HEK293T (cell line): ENCODE measurements around the gene BPGM.

Experiments used
- CTCF ChIA-PET: fragments of 350-600 bp; formaldehyde crosslinking; extraction: SDS; loops from one replicate; lab custom pipeline; 2021; ENCODE audit warnings: antibody characterized with exemption, inconsistent platforms; lab: Yijun Ruan, JAX
- POLR2A ChIA-PET: fragments of 350-600 bp; formaldehyde crosslinking; extraction: SDS; loops from one replicate; lab custom pipeline; 2020; ENCODE audit warnings: antibody characterized with exemption, inconsistent platforms; lab: Yijun Ruan, JAX
- DNase-seq: peaks from one replicate; pipeline ENCODE4 v3.0.0; 2012; ENCODE audit warnings: mixed read lengths; ENCODE audit errors: extremely low spot score
- ARNT ChIP-seq: fragments of 450-650 bp; IDR thresholded peaks from 2 replicates; pipeline ENCODE4 v1.6.1; 2017; ENCODE audit warnings: mild to moderate bottlenecking
- BHLHE40 ChIP-seq: fragments of 450-650 bp; IDR thresholded peaks from 2 replicates; pipeline ENCODE4 v1.6.1; 2016; ENCODE audit warnings: mild to moderate bottlenecking, moderate library complexity, borderline replicate concordance
- CTBP1 ChIP-seq: fragments of 450-650 bp; IDR thresholded peaks from 2 replicates; pipeline ENCODE4 v1.6.1; 2016; ENCODE audit warnings: borderline replicate concordance
- ELF4 ChIP-seq: fragments of 450-650 bp; IDR thresholded peaks from 2 replicates; pipeline ENCODE4 v1.6.1; 2017; ENCODE audit warnings: antibody characterized with exemption
- FOXA1 ChIP-seq: fragments of 450-650 bp; IDR thresholded peaks from 2 replicates; pipeline ENCODE4 v1.6.1; 2016; ENCODE audit warnings: mild to moderate bottlenecking
- FOXK2 ChIP-seq: fragments of 450-650 bp; IDR thresholded peaks from 2 replicates; pipeline ENCODE4 v1.6.1; 2016; ENCODE audit warnings: mild to moderate bottlenecking
- FOXM1 ChIP-seq: fragments of 450-650 bp; IDR thresholded peaks from 2 replicates; pipeline ENCODE4 v1.6.1; 2017; ENCODE audit warnings: mild to moderate bottlenecking, borderline replicate concordance
- HDGF ChIP-seq: fragments of 450-650 bp; IDR thresholded peaks from 2 replicates; pipeline ENCODE4 v1.6.1; 2017; ENCODE audit warnings: antibody characterized with exemption, borderline replicate concordance
- L3MBTL2 ChIP-seq: fragments of 450-650 bp; conservative IDR thresholded peaks from 2 replicates; pipeline ENCODE4 v1.6.1; 2016; ENCODE audit warnings: mild to moderate bottlenecking
- LEF1 ChIP-seq: fragments of 450-650 bp; IDR thresholded peaks from 2 replicates; pipeline ENCODE4 v1.6.1; 2017; ENCODE audit warnings: mild to moderate bottlenecking, borderline replicate concordance
- NFRKB ChIP-seq: fragments of 450-650 bp; IDR thresholded peaks from 2 replicates; pipeline ENCODE4 v1.6.1; 2016; ENCODE audit warnings: mild to moderate bottlenecking, moderate library complexity
- PKNOX1 ChIP-seq: fragments of 450-650 bp; IDR thresholded peaks from 2 replicates; pipeline ENCODE4 v1.6.1; 2016
- SP1 ChIP-seq: fragments of 450-650 bp; IDR thresholded peaks from 2 replicates; pipeline ENCODE4 v1.6.1; 2017
- SUZ12 ChIP-seq: fragments of 450-650 bp; IDR thresholded peaks from 2 replicates; pipeline ENCODE4 v1.6.1; 2016; ENCODE audit warnings: mild to moderate bottlenecking
- TARDBP ChIP-seq: fragments of 450-650 bp; IDR thresholded peaks from 2 replicates; pipeline ENCODE4 v1.6.1; 2016
- ZNF384 ChIP-seq: fragments of 450-650 bp; IDR thresholded peaks from 2 replicates; pipeline ENCODE4 v1.6.1; 2016

The BPGM gene

GRCh38 chr7:134710854-134711624 lies 64.4 kb downstream of the BPGM start:
- no peak for DNase-seq
- ChIA-PET CTCF (interaction anchor here (0.6 to 1.1 kb wide), 2 partner anchors 16 to 78 kb away, joined by 5 to 7 read pairs; no protein-coding TSS in a partner anchor), POLR2A (no interaction called here)
- TF ChIP-seq BHLHE40, result no peak
- TF ChIP-seq SP1, result no peak
- TF ChIP-seq ZNF384, result no peak
- no peak for TF ChIP-seq LEF1
- no peak for TF ChIP-seq CTBP1

GRCh38 chr7:134712196-134712595 lies 65.5 kb downstream of the BPGM start:
- no peak for TF ChIP-seq ZNF384
- TF ChIP-seq TARDBP, result no peak
- no peak for TF ChIP-seq SP1
- TF ChIP-seq LEF1, result no peak
- no peak for TF ChIP-seq FOXM1
- TF ChIP-seq CTBP1, result no peak
- TF ChIP-seq ARNT, result no peak
- TF ChIP-seq SUZ12, result no peak
- no peak for TF ChIP-seq L3MBTL2
- TF ChIP-seq PKNOX1, result no peak
- no peak for DNase-seq
- ChIA-PET POLR2A (no interaction called here), CTCF (no interaction called here)

GRCh38 chr7:134714470-134715205 lies 68.0 kb downstream of the BPGM start:
- ChIA-PET POLR2A (no interaction called here), CTCF (no interaction called here)
- no peak for DNase-seq
- TF ChIP-seq ARNT (no peak), NFRKB (no peak), FOXM1 (no peak), FOXK2 (no peak), FOXA1 (no peak), ZNF384 (no peak), CTBP1 (no peak), LEF1 (no peak), BHLHE40 (no peak), PKNOX1 (no peak), TARDBP (no peak), L3MBTL2 (no peak)

GRCh38 chr7:134718211-134718875 lies 71.7 kb downstream of the BPGM start:
- no peak for TF ChIP-seq ZNF384
- TF ChIP-seq ELF4, result no peak
- no peak for TF ChIP-seq FOXK2
- ChIA-PET CTCF (no interaction called here), POLR2A (interaction anchor here (1.1 kb wide), 1 partner anchor 72 kb away, joined by 3 read pairs; no protein-coding TSS in a partner anchor)
- DNase-seq, result no peak

- ChIA-PET POLR2A (no interaction called here), CTCF (interaction anchor here (1.1 kb wide), 1 partner anchor 25 kb away, joined by 4 read pairs; no protein-coding TSS in a partner anchor)
- DNase-seq, result no peak
- TF ChIP-seq ARNT (no peak), FOXK2 (no peak), ELF4 (no peak), HDGF (no peak), SUZ12 (no peak), NFRKB (no peak)
Measured at GRCh38 chr7:134720091-134720935, 73.7 kb downstream of the BPGM start.

- TF ChIP-seq FOXA1 (no peak), HDGF (no peak), SUZ12 (no peak), L3MBTL2 (no peak), FOXM1 (no peak), SP1 (no peak), ELF4 (no peak), TARDBP (no peak), NFRKB (no peak), ARNT (no peak), CTBP1 (no peak)
- ChIA-PET CTCF (no interaction called here), POLR2A (no interaction called here)
- no peak for DNase-seq
Measured at GRCh38 chr7:134721171-134721570, 74.5 kb downstream of the BPGM start.
